Gastroesophageal sphincter (tissue), 4 donors: ENCODE data around the gene DTD2. TPM values are rescaled to one million over a fixed set of nuclear protein-coding genes. Genes with fewer than 3 reads are reported as not detected.

Experiments
- ATAC-seq: fragments of 150-250 bp; one replicate; pipeline ENCODE4 v1.9.1; 2016; ENCODE audit warnings: mild to moderate bottlenecking, moderate library complexity
- H3K27ac ChIP-seq, 4 donors: fragments of 200-600 bp; sonication (generic) in 3 of 4; 1 replicate in 3 of 4; 2 replicates in 1 of 4; pipeline ENCODE4 v1.5.1; 2016 to 2019
- H3K27me3 ChIP-seq: fragments of 200-600 bp; sonication (generic); one replicate; pipeline ENCODE4 v1.5.1; 2019
- H3K36me3 ChIP-seq, 2 donors: fragments of 200-600 bp; sonication (generic); one replicate each; pipeline ENCODE4 v1.5.1; 2019; ENCODE audit warnings: control low read depth in 1 of 2
- H3K4me1 ChIP-seq, 3 donors: fragments of 200-600 bp; sonication (generic); 1 replicate in 2 of 3; 2 replicates in 1 of 3; pipeline ENCODE4 v1.5.1; 2016 to 2019; ENCODE audit warnings: control low read depth in 2 of 3
- H3K4me3 ChIP-seq, 2 donors: fragments of 200-600 bp; sonication (generic); one replicate each; pipeline ENCODE4 v1.5.1; 2019; ENCODE audit warnings: mild to moderate bottlenecking in 1 of 2, moderate library complexity in 1 of 2
- H3K9me3 ChIP-seq, 3 donors: fragments of 200-600 bp; sonication (generic); one replicate each; pipeline ENCODE4 v1.5.1; 2017 to 2019; ENCODE audit warnings: control low read depth in 2 of 3
- EP300 ChIP-seq: sonication (generic); formaldehyde crosslinking; IDR thresholded peaks from one replicate; pipeline ENCODE4 v1.6.1; 2017; ENCODE audit warnings: antibody characterized with exemption, mild to moderate bottlenecking
- POLR2A ChIP-seq, 2 donors: fragments of 450-650 bp; IDR thresholded peaks; one replicate each; pipeline ENCODE4 v1.6.1; 2017; ENCODE audit warnings: antibody characterized with exemption in 2 of 2, mild to moderate bottlenecking in 2 of 2, moderate library complexity in 1 of 2
- POLR2AphosphoS5 ChIP-seq: sonication (generic); formaldehyde crosslinking; IDR thresholded peaks from one replicate; pipeline ENCODE4 v1.6.1; 2017; ENCODE audit warnings: antibody characterized with exemption
- WGBS, 2 donors: methylation state at CpG; one replicate each; pipeline ENCODE4 v1.1.5; 2018; ENCODE audit warnings: low coverage in 1 of 2; 5-methylcytosine and 5-hydroxymethylcytosine counted together
- total RNA-seq, 4 donors: library from RNA; depleted of rRNA; stranded (reverse); fragments of >200 nt; gene quantifications; one replicate each; pipeline ENCODE4 v1.1.0, GENCODE V29; 2016
- TF ChIP-seq, protein P1 (sequence below), 4 experiments: fragments of 200-600 bp in 2 of 4; fragments of 450-650 bp in 2 of 4; sonication (generic) in 1 of 4; IDR thresholded peaks; one replicate each; pipeline ENCODE4 v1.5.1; 2017 to 2019; ENCODE audit warnings: antibody characterized with exemption in 4 of 4, mild to moderate bottlenecking in 2 of 4, moderate library complexity in 2 of 4

The DTD2 gene
- total RNA-seq, 4 donors from 2014 or later: 21.3 to 31.1 (median 28.1) TPM

DNA sequence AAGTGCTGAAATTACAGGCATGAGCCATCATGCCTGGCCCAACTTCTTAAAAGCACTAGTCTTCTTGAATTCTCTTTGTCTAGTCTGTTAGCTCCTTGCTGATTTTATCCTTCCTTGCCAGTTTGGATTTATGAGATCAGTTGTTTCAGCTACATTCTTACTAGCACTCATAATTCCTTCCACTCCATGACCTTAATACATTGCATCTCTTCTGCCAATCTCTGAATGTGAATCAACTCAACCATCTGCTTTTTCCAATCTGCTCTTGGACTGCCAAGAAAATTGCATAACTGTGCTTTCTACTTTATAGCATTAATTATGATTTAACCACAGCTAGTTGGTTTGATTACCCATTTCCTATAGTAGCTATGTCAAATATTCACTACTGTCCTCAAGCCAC lies 22.0 kb downstream of the DTD2 start:
- H3K9me3 ChIP-seq: no peaks in the 10 kb centered on the region
- H3K4me3 ChIP-seq: no peak overlapping the region
- H3K36me3 ChIP-seq: no peaks in the 10 kb centered on the region
- TF ChIP-seq EP300 (no peak), POLR2A (IDR thresholded peaks at IDR 0.05) (no peak), POLR2AphosphoS5 (peak; percentile 23)
- TF ChIP-seq, protein P1, sequence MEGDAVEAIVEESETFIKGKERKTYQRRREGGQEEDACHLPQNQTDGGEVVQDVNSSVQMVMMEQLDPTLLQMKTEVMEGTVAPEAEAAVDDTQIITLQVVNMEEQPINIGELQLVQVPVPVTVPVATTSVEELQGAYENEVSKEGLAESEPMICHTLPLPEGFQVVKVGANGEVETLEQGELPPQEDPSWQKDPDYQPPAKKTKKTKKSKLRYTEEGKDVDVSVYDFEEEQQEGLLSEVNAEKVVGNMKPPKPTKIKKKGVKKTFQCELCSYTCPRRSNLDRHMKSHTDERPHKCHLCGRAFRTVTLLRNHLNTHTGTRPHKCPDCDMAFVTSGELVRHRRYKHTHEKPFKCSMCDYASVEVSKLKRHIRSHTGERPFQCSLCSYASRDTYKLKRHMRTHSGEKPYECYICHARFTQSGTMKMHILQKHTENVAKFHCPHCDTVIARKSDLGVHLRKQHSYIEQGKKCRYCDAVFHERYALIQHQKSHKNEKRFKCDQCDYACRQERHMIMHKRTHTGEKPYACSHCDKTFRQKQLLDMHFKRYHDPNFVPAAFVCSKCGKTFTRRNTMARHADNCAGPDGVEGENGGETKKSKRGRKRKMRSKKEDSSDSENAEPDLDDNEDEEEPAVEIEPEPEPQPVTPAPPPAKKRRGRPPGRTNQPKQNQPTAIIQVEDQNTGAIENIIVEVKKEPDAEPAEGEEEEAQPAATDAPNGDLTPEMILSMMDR (IDR thresholded peaks at IDR 0.05): no peak
- peaks cover 0 to 13% (median 6%) of the 10 kb centered on the region in 3 donors for H3K4me1 ChIP-seq
- peak overlapping the region in 3 of 4 donors; percentile 35 to 44 (median 38) for H3K27ac ChIP-seq
- no peaks in the 10 kb centered on the region for H3K27me3 ChIP-seq
- ATAC-seq: peak; percentile 61

DNA sequence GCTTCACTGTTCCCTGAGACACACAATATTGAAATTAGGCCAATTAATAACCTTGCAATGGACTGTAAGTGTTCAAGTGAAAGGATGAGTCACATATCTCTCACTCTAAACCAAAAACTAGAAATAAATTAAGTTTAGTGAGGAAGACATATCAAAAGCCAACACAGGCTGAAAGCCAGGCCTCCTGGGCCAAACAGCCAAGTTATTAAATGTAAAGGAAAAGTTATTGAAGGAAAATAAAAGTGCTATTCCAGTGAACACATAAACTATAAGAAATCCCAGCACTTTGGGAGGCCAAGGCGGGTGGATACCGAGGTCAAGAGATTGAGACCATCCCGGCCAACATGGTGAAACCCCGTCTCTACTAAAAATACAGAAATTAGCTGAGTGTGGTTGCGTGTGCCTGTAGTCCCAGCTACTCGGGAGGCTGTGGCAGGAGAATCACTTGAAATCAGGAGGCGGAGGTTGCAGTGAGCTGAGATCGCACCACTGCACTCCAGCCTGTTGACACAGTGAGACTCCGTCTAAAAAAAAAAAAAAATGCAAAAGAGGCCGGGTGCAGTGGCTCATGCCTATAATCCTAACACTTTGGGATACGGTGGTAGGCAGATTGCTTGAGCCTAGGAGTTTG lies 26.6 kb downstream of the DTD2 start:
- ATAC-seq: no peak
- 92 to 96% methylated on average over 5 to 9 of the region's 11 CpGs for WGBS, 2 donors

DNA sequence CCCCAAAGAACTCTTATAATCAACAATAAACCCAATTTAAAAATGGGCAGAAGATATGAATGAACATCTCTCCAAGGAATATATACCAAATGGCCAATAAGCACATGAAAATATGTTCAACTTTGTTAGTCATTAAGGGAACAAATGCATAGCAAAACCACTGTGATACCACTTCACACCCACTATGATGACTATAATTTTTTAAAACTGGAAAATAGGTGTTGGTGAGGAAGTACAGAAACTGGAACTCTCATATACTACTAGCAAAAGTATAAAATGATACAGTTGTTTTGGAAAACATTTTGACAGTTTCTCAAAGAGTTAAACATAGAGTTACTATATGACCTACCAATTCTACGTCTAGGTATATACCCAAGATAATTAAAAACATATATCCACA lies 27.5 kb downstream of the DTD2 start:
- TF ChIP-seq, protein P1 (IDR thresholded peaks at IDR 0.05): no peak
- no peak for TF ChIP-seq POLR2AphosphoS5
- TF ChIP-seq POLR2A (IDR thresholded peaks at IDR 0.05): no peak
- TF ChIP-seq EP300: no peak
- Histone ChIP-seq H3K27me3 (no peaks in the 10 kb centered on the region), H3K9me3 (no peaks in the 10 kb centered on the region), H3K4me3 (no peak overlapping the region), H3K27ac (no peak overlapping the region), H3K36me3 (peaks cover 0 to 6% of the 10 kb centered on the region in 2 donors), H3K4me1 (peaks cover 0 to 3% (median 1%) of the 10 kb centered on the region in 3 donors)
- 93 to 100% methylated on average over 1 of the region's 1 CpG for WGBS, 2 donors
- no peak for ATAC-seq

More for the DNA sequence above, 26.6 kb downstream of the DTD2 start:
- Histone ChIP-seq H3K27me3 (no peaks in the 10 kb centered on the region), H3K4me3 (no peak overlapping the region), H3K9me3 (no peaks in the 10 kb centered on the region), H3K4me1 (peaks cover 0 to 11% (median 6%) of the 10 kb centered on the region in 3 donors), H3K36me3 (peaks cover 0 to 6% of the 10 kb centered on the region in 2 donors), H3K27ac (no peak overlapping the region)
- TF ChIP-seq POLR2AphosphoS5: no peak

DNA sequence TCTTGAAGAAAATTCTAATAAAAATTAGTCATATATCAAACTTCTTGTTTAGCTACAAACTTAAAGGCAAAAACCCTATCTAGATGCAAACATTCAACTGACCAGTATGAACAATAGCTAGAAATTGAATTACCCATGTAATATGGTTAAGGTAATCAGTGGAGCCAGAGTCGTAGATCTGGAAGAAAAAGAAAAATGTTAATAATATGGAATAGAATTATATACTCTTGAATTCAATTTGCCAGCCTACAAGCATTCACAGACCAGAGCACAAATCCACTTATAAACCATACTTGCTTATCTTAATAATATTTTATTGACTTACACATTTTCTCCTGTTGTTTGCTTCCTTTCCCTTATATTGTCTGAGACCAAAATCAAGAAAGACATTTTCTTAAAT lies 29.3 kb downstream of the DTD2 start:
- no peak for ATAC-seq
- Histone ChIP-seq H3K4me3 (no peak overlapping the region), H3K36me3 (peaks cover 0 to 6% of the 10 kb centered on the region in 2 donors), H3K9me3 (no peaks in the 10 kb centered on the region), H3K4me1 (no peaks in the 10 kb centered on the region), H3K27ac (no peak overlapping the region), H3K27me3 (no peaks in the 10 kb centered on the region)
- WGBS, 2 donors: 84 to 92% methylated on average over 1 of the region's 1 CpG
- no peak for TF ChIP-seq EP300
- TF ChIP-seq POLR2A (IDR thresholded peaks at IDR 0.05): no peak
- TF ChIP-seq, protein P1 (IDR thresholded peaks at IDR 0.05): no peak
- TF ChIP-seq POLR2AphosphoS5: no peak

DNA sequence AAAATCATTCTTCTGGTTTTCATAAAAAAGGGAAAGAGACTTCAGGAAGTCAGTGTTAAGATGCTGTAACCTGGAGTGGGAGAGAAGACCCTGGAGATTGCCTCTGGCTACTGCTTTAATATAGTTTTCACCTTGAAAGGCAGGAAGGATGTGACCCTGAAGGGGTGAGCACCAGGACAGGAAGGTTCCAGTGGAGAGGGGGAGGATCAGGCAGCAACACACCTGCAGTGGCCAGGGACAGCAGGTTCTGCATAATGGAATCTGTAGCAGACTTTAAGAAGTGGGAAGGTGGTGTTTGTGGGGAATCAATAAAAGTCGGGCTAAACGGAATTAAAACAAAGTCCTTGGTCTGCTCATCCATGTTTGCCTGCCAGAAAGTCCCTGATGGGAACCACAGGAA lies 30.6 kb downstream of the DTD2 start:
- 39% methylated on average over 2 of the region's 2 CpGs; no CpG with 5 or more reads in 1 of the 2 donors for WGBS, 2 donors
- ATAC-seq: no peak
- Histone ChIP-seq H3K36me3 (peaks cover 0 to 6% of the 10 kb centered on the region in 2 donors), H3K27me3 (no peaks in the 10 kb centered on the region), H3K4me3 (no peak overlapping the region), H3K9me3 (no peaks in the 10 kb centered on the region), H3K27ac (no peak overlapping the region), H3K4me1 (no peaks in the 10 kb centered on the region)
- TF ChIP-seq EP300 (no peak), POLR2AphosphoS5 (no peak), POLR2A (IDR thresholded peaks at IDR 0.05) (no peak)
- TF ChIP-seq, protein P1 (IDR thresholded peaks at IDR 0.05): no peak
